NCI-H446 treated with DMSO at 0.1 percent for 48 hours (cell line): ENCODE measurements around the gene SMTNL2.

Experiments used
- DNase-seq: peaks from one replicate; lab custom pipeline; 2025; lab: John Stamatoyannopoulos, UW

SMTNL2 gene

GRCh38 chr17:4545217-4545951, 38.9 kb upstream of the SMTNL2 start:
- DNase-seq, result no peak

- DNase-seq, result no peak
Measured at GRCh38 chr17:4547118-4547906, 37.0 kb upstream of the SMTNL2 start.

GRCh38 chr17:4548061-4548461, 36.3 kb upstream of the SMTNL2 start:
- DNase-seq, result no peak

DNA sequence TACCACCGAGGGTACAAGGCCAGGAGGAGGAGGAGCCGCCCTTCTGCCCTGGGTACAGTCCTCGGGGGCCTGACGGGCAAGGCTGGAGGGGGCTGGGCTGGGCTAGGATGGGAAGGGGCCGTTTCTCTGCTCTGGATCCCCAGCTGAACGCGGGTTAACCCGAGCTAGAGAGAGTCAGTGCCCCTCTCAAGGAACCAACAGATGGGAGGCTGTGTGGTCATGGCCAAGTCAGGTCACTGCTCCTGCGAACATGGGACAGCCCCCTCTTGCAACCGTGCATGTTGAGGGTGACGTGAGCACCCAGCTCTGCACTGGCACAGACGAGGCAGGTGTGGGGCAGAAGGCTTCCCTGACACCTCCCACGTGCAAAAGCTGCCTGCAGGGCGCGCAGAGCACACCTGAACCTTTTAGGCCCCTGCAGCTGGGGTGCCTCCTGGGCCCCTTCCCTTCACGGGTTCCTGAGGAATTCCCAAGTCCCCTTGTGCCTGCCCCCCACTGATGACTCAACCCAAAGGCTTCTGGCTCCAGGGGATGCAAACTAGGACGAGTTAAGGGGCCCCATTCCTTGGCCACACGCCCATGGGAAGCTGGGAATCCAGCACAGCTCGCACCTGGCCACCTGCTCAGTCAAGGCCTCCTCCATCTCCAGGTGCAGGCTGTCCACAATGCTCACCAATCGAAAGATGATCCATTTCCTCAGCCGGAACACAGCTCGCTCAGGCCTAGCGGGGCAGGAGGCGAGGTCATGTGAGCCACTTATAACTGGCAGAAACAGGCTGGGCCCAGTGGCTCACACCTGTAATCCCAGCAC, 35.4 kb upstream of the SMTNL2 start:
- no peak for DNase-seq

DNA sequence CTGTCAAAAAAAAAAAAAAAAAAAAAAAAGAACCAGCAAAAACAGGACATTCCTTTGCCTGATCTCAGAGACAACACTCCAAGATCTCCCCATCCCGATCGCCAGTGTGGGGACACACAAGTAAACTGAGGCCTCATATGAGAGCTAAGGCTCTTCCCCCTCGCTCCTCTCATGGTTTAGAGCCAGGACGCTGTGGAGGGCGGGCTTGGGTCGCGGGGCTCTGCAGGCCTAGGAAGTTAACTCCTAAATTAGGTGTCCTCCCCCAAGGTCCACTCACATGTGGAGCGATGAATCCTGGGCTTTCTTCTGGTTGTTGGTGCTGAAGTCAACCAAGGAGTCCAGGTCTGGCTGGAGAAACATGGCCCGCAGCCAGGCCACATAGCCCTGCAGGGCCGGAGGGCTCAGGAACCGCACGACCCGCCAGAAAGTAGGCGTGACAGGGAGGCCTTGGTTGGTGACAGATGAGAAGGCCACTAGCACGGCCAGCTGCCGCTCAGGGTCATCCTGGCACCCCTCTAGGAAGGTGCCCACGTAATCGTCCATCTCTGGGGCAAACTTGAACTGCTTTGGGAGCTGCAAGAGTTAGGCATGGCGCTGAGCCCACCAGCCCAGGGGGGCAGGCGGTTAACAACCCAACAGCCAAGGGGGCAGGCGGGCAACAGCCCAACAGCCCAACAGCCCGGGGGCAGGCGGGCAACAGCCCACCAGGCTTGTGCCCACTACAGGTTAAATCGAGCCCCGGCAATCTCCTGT, 34.4 kb upstream of the SMTNL2 start:
- no peak for DNase-seq

DNA sequence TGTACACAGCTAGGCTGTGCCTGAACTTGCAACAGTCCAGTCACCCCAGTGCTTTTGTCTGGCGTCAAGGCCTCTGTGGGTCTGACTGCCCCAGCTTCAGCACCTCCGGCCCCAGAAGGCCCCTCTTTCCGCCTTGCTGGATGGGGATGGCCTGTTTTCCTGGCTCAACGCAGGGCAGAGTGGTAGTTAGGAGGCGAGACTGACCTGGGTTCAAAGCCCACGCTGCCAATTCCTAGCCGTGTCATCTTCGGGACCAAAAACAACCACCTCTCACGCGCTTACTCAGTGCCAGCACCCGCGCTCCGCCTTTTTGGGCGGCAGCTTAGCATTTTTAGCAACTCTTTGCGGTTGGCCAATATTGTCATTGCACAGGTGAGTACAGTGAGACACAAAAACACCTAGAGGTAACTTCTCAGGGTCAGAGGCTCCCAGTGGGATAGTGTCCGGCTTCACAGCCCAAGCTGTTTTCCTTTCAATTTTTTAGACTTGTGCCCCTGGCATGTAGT, 33.7 kb upstream of the SMTNL2 start:
- DNase-seq, result no peak

GRCh38 chr17:4551141-4551540, 33.2 kb upstream of the SMTNL2 start:
- no peak for DNase-seq

GRCh38 chr17:4551796-4552525, 32.4 kb upstream of the SMTNL2 start:
- no peak for DNase-seq

DNA sequence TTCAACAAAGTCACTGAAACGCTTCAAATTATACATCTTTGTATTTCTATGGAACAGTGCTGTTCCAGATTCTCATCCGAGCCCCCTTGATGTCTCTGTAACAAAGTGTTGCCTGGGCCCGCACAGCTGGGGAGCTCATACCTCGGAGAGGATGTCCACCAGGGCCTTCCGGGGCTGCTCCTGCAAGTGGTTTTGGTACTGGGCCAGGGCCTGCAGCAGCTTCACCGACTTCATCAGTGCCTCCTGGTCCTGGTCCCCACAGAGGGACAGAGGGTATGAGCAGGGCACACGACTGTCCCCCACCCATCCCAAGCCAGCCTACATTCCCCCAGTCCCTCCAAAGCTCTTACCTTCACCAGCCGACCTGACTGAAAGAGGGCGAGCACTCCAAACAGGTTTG, 30.7 kb upstream of the SMTNL2 start:
- DNase-seq, result no peak

GRCh38 chr17:4554441-4554996, 29.8 kb upstream of the SMTNL2 start:
- no peak for DNase-seq

- peak; percentile 84 for DNase-seq
Measured at GRCh38 chr17:4554997-4555799, 29.1 kb upstream of the SMTNL2 start, which contains the start of gene MYBBP1A. Gene MYBBP1A, minus strand, starts transcription at chr17:4555384. Its CDS starts 60 bp downstream, at chr17:4555324.

DNA sequence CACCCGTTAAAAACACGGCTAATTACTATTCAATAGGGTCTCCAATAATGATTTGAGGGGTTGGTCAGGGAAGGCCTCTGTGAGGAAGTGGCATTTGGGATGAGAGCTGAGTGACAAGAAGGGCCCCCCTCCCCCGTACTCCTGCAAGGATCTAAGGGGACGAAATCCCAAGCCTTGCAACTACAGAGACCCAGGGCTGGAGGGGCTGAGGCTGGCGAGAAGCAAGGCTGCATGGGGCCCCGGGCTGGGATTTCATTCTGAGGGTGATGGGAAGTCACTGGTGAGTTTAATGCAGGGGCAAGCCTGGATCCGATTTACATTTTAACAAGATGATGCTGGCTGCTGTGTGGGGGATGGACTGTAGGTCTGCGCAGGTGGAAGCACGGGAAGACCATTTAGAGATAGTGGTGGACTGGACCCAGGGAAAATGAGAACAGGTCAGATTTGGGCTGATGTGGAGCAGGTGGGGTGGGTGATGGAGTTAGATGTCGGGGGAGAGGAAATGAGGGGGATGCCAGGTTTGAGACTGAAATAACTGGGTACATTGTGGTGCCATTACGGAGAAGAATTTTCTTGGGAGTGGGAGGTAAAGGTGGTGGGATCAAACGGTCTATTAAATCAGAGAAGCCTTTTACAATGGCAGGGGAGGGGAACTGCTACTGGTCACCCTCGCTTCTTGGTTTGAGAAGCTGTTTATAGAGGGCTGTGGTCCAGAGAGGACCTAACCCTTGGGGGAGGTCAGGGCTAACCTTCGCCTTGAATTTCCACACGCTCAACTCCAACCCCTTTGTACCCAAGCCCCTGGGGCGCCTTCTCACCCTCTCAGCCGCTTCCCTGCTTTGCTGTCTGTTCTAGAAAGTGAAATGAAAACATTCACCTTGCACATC, 28.2 kb upstream of the SMTNL2 start:
- no peak for DNase-seq

GRCh38 chr17:4556996-4557395, 27.3 kb upstream of the SMTNL2 start:
- no peak for DNase-seq

GRCh38 chr17:4557626-4558346, 26.5 kb upstream of the SMTNL2 start:
- no peak for DNase-seq

DNA sequence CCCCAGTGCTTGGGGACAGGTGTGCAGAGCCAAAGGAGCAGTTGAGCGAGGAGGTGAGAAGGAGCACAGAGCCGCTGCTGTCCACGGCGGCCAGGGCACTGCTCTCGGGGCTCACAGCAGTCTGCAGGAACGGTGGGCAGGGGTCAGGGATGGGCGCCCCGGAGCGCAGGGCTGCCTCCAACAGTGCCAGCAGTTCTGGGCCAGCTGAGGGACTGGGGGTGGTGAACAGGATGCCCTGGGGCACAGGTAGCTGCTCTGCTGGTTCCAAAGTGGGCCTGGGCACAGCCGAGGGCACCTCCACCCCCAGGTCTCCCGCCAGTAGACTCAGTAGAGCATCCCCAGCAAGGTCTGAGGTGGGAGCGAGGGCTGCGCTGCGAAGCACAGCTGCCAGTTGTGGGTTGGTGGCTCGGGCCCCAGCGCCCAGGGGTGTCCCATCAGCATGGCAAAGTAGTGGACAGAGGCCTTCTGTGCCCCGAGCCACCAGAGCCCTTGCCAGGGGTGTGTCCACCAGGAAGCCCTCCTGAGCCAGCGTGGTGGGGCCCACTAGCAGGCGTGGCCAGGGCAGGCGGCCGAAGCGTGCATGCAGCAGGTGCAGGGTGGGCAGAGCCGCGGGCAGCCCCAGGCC, 25.9 kb upstream of the SMTNL2 start:
- DNase-seq, result no peak

DNA sequence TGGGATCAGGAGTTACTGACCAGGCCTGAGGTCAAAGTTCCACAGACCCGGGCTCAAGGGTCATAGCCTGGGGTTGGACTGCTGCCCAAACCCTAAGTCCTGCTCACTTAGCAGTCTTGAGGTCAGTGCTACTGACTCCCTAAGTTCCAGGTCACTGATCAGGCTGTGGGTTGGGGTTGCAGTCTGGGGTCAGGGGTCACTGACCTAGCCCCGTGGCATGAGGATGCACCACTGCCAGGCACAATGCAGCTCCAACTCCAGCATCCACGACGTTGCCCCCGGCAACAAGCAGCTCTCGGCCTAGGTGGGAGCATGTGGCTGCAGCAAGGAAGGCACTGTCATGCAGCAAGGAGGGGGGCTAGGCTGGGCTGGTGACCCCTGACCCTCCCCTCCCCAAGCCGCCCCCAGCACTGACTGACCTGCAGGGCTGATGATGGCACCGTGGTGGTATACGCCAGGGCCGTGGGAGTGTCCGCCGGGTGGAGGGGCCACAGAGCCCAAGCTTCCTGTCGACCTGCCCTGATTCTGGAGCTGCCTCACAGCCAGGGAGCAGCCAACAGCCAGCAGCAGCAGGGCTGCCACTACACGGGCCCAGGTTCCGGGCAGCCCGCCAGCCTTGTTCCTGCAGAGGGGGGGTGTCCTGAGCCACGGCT, 25.1 kb upstream of the SMTNL2 start:
- no peak for DNase-seq

DNA sequence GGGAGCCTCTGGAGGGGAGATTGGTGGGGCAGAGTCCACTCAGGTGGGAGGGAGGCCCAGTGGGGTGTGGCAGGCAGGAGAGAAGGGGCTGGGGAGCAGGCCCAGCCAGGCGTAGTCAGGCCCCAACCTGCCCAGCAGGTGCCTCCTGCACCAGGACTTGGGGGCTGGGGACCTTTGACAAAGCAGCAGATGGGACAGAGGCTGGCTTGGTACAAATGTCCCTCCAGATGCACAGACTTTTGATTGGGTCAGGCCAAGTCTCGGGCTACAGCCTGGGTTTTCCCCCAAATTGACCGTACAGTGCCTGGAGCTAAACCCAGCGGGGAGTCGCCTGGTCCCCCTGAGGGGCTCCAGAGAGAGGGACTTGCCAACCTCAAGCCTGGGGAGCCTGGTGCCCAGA, 24.4 kb upstream of the SMTNL2 start:
- no peak for DNase-seq
